GM23248 (cell line): ENCODE measurements around the gene SNX19.

Experiments
- EZH2 ChIP-seq: fragments of 200-600 bp; sonication (generic); IDR thresholded peaks from 2 replicates; pipeline ENCODE4 v1.6.1; 2018; ENCODE audit warnings: antibody characterized with exemption, mild to moderate bottlenecking; ENCODE audit not compliant: insufficient read depth, poor library complexity, severe bottlenecking
- EZH2phosphoT487 ChIP-seq: fragments of 200-600 bp; sonication (generic); IDR thresholded peaks from 2 replicates; pipeline ENCODE4 v1.6.1; 2018; ENCODE audit warnings: antibody characterized with exemption, moderate library complexity, mild to moderate bottlenecking, low read depth; ENCODE audit not compliant: insufficient read depth

DNA sequence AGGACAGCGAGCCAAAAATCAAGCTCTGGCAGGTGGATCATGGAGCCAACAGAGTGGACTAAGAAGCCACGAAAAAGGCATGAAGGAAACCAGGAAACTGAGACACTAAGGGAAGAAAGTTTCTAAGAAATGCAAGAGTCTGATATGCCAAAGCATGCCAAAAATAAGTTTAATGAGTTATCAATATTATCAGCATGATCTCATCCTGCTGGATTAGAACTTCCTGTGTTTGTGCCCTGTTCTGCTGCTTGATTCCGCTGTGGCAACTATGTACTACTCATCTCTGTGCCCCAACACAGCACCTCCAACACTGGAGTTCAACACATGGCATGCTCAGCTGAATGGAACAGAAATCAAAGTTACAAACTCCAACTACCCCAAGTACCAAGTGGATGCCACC, 10.8 kb downstream of the SNX19 start:
- TF ChIP-seq EZH2phosphoT487 (no peak), EZH2 (no peak)
